NCI-H69 (cell line): ENCODE data around the gene COL15A1.
A peak's percentile ranks its signal among the peaks of the same experiment; 100 is the strongest.
"Not testable (repeated sequence)": the region's sequence is repeated elsewhere in the genome, so short reads cannot be mapped to it uniquely, and the experiment has no call there.

ENCODE experiments used
- DNase-seq: peaks from one replicate; lab custom pipeline; 2025; lab: John Stamatoyannopoulos, UW

COL15A1 gene

GRCh38 chr9:99079542-99079941, 135.8 kb downstream of the COL15A1 start:
- DNase-seq = no peak

GRCh38 chr9:99083051-99083450, 139.3 kb downstream of the COL15A1 start:
- DNase-seq = no peak

- DNase-seq = no peak
Observed at GRCh38 chr9:99085949-99086948, 142.5 kb downstream of the COL15A1 start.

- DNase-seq = no peak
Observed at GRCh38 chr9:99087462-99087861, 143.8 kb downstream of the COL15A1 start.

GRCh38 chr9:99090336-99091130, 146.8 kb downstream of the COL15A1 start:
- DNase-seq = no peak

- no peak for DNase-seq
Observed at GRCh38 chr9:99092643-99093491, 149.2 kb downstream of the COL15A1 start.

GRCh38 chr9:99093492-99093791, 149.7 kb downstream of the COL15A1 start:
- DNase-seq = no peak

- no peak for DNase-seq
Observed at GRCh38 chr9:99095565-99095964, 151.9 kb downstream of the COL15A1 start.

- DNase-seq = no peak
Observed at GRCh38 chr9:99096409-99096808, 152.7 kb downstream of the COL15A1 start.

- DNase-seq = not testable (repeated sequence)
Observed at GRCh38 chr9:99099806-99100585, 156.3 kb downstream of the COL15A1 start.

- no peak for DNase-seq
Observed at GRCh38 chr9:99101271-99101670, 157.6 kb downstream of the COL15A1 start.

- no peak for DNase-seq
Observed at GRCh38 chr9:99101812-99102211, 158.1 kb downstream of the COL15A1 start.

- no peak for DNase-seq
Observed at GRCh38 chr9:99103054-99103895, 159.6 kb downstream of the COL15A1 start.

- no peak for DNase-seq
Observed at GRCh38 chr9:99103901-99104458, 160.3 kb downstream of the COL15A1 start.

GRCh38 chr9:99104459-99105151, 160.9 kb downstream of the COL15A1 start, which contains the start of gene TGFBR1:
Gene TGFBR1, plus strand, starts transcription at chr9:99105113. Its CDS starts 93 bp downstream, at chr9:99105206.
- peak; percentile 98 for DNase-seq

GRCh38 chr9:99105152-99106043, 161.7 kb downstream of the COL15A1 start:
- DNase-seq = peak; percentile 78

- DNase-seq = no peak
Observed at GRCh38 chr9:99106044-99106375, 162.3 kb downstream of the COL15A1 start.

GRCh38 chr9:99107421-99107820, 163.7 kb downstream of the COL15A1 start:
- no peak for DNase-seq
